ENCODE results near the gene SPOCK1.

SPOCK1 gene

DNA sequence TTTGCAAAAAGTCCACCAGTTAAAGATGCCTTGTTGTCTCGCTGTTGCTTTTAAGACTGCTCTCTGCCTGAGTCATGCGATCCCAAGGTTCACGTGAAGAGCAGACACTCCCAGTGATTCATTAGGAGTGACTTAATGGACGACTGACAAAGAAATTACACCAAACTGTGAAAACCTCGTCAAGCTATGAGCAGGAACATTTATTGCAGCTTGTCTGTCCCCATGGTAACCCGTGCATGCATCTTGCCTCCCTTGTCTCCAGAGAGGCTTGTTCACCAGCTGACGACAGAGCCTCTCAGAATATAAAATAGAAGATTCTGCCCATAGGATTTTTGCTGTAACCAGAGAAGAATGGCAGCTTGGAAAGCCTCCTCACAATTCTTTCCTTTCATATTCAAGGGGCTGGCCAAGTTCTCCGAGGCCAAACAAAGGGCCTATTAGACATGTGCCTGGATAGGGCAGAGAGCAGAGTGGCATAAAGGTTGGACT, 352.7 kb downstream of the SPOCK1 start:
- no peak for ATAC-seq

DNA sequence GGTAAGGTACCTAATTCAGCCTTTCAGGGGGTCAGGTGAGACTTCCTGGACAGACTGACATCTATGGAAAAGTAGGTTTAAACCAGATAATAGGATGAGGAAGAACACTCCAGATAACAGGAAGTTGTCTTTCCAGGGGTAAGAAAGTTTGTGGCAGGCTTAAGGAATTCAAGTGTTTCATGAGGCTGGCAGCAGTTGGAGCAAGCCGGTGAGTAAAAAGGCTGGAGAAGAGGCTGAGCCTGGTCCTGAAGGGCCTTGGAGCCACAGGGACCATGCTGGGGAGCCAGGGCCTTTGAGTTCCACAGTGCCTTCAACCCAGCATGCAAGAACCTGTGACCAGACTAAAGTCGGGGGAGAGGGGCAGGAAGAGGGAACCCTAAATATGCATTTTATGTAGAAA, 353.4 kb downstream of the SPOCK1 start:
- no peak for ATAC-seq
- no peak for DNase-seq

More for the DNA sequence above, 352.7 kb downstream of the SPOCK1 start:
- DNase-seq, result no peak

DNA sequence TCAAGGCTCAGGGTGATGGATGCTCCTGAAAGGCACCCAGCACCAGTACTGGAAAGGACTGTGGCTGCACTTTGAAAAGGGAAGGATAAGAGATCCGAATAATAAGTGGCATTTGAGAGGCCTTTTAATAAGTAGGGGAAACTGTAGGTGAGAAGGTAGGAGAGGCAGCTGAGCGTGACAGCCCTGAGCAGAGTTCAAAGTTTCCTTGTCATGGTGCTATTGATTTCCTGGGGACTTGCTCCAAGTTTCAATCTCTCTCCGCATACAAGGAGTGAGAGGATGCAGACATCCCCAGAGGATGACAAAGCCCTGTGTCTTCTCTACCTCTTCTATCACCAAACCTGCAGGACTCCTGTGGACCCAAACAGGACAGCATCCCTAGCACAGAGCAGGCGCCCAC, 354.5 kb downstream of the SPOCK1 start:
- DNase-seq, result no peak
- no peak for ATAC-seq

DNA sequence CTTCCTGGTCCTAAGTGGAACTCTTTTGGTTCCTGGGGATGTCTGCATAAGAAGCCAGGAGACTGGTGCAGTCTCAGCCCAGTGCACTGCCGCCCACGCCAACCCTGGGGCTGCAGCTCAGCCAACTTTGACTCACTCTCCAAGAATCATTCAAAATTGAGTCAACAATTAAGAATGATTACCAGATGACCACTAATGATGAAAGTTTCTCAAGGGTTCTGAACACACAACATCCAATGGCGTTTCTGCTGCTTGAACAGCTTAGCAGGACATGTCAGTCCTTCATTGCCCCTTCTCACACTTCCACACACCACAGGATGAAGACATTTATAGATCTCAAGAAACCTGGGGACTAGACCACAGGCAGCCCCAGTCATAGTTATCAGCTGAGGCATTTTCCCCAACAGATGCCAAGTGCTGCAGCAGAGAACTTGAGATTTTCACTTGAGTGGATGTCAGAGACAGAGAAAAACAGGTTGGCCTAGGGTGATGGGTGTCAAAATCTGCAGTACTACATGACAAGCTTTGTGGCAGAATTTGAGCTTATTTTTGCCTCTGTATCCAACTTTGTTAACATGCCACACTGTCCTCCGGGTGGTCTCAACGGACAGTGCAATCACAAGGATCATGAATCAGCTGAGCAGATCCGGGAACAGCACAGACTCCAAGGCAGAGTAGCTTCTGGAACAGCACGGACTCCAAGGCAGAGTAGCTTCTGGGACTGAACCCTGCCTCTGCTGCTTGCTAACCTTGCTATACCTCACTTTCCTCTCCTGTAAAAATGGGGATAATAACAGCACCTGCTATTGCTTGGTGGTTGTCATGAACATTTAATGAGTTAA, 356.1 kb downstream of the SPOCK1 start:
- ATAC-seq (no peak), DNase-seq (no peak)

DNA sequence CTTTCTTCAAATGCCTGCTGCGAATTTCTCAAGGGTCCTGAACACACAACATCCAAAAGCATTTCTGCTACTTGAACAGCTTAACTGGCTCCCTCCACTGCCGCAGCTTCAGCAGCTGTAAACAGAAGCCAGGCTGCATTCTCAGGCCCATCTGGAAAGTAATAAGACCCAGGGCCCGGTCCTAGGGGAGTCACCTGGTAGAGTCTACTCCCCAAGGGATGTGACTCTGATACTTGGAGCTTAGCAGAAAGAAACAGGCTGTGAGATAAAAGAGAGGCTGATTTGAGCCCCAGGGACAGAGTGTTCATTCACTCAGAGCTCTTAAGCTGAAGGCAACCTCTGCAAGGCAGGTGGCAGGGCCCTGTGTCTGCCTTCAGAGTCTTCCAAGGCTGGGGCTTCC, 356.8 kb downstream of the SPOCK1 start:
- DNase-seq (no peak), ATAC-seq (no peak)

DNA sequence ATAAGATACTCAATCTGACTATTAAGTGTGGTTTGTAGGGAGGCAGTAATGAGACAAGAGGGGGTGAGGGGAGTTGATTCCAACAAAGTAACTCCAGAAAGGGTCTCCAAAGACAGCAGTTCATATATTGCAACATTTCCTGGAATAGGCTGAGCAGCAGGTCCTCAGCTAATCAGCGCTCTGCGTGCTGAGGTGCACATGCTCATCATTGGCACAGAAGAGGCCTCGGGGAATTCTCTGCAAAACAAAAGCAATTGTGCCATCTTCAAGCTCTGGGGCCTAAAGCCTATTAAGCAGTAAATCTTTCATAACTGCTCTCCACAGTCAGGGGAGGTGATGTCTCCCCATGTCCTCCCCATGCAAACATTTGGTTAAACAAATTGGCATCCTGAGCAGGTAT, 357.3 kb downstream of the SPOCK1 start:
- ATAC-seq (no peak), DNase-seq (no peak)

DNA sequence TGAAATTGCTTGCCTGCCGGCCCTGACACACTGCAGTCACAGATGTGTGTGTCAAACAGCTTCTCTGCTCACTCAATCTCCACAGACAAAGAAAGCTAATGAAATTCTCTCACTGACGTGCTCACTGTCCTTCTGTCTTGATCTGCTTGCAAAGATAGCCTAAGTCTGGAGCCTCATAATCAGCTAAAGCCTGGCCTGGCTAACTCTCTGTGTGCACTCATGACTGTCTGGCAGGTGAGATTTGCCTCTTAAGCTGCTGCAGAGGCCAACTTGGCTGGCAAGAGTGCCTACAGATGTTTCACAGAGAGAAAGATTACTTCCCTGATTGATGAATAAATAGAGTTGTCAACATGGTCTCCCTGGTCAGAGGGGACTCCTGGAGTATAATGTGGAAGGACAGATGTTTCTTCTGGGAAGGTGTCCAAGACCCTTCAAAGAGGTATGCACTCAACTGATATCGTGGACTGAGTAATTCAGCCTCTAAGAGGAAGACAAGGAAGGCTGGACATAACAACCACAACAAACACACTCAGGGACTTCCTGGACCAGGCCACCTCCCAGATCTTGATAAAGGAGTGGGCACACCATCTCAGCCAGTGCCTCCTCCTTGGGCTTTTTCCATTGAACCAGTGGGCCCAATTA, 362.0 kb downstream of the SPOCK1 start:
- ATAC-seq, result no peak
- DNase-seq, result no peak

DNA sequence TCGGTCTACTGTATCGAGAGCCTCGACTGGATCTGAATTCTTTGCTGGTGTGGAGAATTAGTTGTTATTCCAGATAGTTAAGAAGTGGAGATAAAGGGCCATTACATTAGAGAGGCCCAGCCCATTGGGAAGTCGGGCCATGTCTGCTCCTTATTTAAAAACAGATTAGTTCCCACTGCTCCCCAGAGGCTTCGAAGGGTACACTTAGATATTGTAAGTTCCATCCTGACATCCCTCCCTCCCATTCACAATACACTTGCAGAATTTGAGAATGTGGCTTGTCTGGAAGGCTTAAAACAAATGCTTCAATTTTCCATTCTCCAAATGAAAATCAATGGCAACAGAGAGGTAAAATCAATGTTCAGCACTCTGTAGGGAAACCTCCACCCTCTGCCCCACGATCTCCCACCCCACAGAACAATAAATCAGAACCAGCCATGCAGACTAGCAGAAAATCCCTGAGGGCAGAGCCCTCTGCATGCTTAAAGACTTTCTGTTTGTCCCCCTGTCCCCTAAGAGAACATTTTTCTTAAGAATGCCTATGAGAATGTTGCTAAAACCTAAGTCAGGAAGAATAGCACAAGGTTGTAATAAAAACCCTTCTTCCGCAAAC, 364.1 kb downstream of the SPOCK1 start:
- ATAC-seq (no peak), DNase-seq (no peak)

DNA sequence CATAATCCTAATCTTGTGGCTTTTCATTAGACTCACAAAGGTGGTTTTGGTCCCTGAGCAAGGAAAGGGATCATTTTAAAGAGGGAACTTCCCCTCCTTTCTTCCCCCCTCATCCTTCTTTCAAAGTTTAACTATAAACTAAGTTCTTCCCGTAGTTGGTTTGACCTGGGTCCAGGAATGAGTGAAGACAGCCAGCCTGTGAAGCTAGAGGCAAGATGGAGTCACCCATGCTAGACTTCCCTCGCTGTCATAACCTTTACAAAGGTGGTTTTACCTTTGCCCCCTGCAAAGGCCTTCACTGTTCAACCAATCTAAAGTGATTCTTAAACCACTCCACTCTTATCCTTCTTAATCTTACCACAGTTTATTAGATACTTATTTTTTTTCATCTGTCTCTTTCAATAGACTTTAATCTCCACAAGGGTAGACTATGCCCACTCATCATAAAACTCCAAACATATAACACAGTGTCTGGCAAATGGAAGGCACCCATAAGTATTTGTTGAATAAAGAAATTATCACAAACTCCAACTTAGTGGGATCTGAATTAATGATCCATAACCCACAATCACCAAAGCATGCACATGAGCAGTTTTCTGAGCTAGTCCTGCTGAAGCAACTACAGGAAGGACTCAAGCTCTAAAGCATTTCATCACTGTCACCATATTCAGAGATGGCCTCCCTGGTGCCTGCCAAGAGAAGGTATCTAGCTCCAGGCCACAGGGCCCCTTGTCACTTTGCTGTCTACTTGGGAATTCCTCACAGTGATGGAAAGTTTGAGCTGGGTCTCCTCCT, 369.0 kb downstream of the SPOCK1 start:
- ATAC-seq, result no peak

DNA sequence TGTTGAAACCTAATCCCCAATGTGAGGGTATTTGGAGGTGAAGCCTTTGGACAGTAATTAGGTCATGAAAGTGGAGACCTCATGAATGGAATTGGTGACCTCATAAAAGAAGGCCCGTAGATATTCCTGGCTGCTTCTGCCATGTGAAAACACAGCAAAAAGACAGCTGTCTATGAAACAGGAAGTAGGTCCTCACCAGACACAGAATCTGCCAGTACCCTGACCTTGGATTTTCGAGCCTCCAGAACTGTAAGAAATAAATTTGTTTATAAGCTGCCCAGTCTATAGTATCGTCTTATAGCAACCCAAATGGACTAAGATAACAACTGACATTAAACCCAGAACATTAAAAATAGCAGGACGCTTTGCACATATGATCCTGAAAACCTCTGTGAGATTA, 371.1 kb downstream of the SPOCK1 start:
- no peak for ATAC-seq

More for the DNA sequence above, 369.0 kb downstream of the SPOCK1 start:
- no peak for DNase-seq

DNA sequence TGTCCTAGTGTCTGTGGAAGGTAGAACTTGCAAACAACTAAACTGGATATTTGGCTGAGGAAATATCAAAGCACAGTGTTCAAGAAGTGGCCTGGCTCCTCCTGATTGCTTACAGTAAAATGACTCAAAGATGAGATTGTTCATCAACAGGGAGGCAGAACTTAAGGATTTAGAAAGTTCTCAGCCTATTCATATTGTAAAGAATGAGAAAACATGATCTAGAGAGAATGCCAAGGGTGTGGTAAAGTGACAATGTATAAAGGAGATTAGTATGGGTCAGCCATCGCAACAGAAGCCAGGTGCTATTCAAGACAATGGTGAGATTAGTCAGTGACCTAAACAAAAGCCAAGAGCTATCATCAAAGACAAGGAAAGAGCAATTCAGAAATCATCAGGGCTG, 372.3 kb downstream of the SPOCK1 start:
- ATAC-seq (no peak), DNase-seq (no peak)

More for the DNA sequence above, 371.1 kb downstream of the SPOCK1 start:
- no peak for DNase-seq

DNA sequence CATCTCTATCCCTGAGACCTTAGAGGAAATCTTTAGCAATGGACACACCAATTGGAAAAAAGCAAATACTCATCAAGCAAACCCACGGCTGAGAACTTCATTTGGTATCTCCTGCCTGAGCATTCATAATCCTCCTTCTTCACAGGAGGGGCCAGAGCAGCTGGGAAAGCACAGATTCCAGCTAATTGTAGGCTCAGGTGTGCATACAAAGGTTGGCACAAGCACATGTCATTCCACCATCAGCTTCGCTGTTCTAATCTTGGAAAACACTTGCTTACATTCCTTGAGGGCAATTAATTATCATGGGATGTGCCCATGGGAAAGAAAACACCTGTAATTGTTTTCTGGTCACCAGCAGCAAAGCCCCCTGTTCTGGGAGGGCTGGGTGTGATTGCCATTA, 376.6 kb downstream of the SPOCK1 start:
- no peak for DNase-seq
- no peak for ATAC-seq

DNA sequence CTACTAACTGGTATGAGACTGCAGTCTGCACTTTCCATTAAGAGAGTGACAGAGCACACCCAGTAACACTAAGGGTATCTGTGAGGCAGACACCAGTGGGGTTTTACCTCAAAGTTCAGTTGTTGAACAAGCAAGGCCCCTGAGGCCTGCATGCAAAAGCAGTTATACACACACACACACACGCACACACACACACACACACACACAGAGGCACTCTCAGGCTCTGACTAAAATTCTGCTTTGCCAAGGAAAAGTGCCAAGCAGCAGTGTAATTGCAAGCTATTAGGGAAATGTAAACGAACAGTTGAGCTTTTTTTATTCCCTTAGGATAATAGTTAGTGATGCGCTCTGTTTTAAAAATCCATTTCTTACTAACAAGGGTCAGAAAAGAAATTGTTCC, 377.1 kb downstream of the SPOCK1 start:
- no peak for ATAC-seq
- DNase-seq, result no peak

DNA sequence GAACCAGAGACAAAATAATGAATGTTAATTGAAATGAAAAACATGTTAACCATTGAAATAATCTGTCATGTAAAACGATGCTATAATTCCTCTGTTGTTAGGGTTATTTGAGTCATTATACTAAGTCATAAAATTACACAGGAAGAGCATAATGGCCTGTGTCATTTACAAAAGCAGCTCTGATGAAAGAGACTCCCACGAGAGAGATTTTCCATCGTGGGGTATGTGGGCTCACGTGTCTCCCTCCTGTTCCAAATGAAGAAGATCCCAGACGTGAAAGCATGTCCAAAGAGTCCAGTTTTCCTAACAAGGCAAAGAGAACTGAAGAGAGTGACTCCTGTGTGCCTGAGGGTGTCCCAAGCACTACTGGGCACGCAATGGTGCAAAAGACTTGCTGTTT, 379.8 kb downstream of the SPOCK1 start:
- DNase-seq (no peak), ATAC-seq (no peak)

DNA sequence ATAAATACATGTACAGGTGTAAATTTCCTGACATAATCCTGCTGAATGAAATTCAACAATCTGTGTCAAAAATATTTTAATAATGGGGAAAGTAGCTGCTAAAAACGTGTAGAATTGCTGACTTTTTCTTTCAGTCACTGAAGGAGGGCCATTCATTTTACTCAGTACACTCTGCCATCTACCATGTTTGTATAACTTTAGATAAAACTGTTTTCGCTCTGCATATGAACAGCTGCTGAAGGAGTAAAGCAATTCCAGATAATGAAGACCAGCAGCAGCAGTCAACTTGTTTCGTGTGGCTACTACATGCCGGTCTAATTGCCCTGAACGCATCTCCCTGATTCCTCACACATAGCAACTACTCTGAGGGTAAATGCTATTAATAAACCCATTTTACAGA, 380.5 kb downstream of the SPOCK1 start:
- no peak for ATAC-seq
- DNase-seq, result no peak

DNA sequence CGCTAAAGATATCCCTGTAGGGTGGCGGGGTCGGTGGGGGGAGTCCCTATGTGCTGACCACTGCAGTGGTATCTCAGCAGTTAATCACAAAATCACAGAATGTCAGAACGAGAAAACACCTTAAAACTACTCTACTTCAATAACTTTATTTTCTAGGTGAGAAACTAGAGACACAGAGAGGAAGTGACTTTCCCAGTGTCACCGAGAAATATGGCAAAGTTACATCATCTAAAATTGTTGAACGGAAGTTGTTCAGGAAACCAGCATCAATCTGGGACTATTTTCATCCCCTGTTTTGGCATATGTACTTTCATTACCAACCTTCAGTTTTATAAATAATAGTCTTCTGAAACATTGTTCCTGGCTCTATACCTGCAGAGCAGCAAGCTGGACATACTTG, 384.0 kb downstream of the SPOCK1 start:
- no peak for ATAC-seq
- no peak for DNase-seq

DNA sequence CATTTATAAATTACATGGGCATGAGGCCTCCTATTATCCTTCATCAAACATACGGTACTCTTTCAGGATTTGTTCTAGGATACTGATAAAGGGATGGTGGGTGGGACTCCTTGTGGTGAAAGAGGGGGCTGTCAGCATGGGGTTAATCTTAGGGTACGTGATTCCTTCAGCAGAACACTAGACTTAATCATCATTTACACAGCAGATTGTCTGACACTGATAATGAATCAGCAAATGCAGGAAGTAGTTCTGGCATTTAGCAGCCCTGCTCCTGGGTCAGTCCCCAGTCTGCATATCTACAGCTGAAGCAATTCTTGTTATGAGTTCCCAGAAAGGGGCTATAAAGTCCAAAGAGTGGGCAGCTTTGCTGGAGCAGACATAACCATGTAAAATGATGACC, 384.6 kb downstream of the SPOCK1 start:
- ATAC-seq (no peak), DNase-seq (no peak)

DNA sequence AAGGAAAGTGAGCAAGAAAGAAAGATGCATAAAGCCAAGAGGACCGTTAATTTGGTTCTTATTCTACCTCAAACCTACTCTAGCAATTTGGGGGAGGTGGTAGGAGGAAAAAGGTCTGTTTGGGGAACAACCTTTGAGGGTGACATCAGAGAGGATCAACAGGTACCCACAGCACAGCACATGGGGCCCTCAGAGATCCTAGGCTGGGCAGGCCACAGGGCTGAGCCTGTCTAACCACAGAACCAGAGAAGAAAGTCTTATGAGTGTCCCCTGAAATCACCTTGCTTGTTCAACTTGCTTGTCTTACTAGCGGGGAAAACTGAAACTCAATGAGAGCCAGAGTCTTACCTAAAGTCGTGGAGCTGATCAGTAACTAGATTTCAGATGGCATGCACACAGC, 385.2 kb downstream of the SPOCK1 start:
- DNase-seq, result no peak
- ATAC-seq, result no peak

DNA sequence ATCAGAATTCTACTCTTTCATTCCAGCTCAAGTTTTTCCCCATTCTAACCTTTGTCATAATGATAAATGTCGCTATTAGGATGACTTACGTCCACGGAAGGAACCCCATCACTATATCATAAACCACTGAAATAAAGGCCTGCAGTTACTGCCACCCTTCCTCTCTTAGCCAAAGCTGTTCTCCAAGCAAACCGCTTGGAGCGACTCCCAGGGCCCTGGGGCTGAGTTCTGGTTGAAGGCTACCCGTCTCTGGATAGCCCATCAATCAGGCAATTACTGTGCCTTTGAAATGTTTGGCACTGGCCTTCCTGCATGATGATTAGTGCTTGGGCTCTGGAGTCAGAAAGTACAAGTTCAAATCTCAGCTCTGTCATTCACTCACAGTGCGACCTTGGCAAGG, 386.0 kb downstream of the SPOCK1 start:
- DNase-seq, result no peak
- no peak for ATAC-seq

DNA sequence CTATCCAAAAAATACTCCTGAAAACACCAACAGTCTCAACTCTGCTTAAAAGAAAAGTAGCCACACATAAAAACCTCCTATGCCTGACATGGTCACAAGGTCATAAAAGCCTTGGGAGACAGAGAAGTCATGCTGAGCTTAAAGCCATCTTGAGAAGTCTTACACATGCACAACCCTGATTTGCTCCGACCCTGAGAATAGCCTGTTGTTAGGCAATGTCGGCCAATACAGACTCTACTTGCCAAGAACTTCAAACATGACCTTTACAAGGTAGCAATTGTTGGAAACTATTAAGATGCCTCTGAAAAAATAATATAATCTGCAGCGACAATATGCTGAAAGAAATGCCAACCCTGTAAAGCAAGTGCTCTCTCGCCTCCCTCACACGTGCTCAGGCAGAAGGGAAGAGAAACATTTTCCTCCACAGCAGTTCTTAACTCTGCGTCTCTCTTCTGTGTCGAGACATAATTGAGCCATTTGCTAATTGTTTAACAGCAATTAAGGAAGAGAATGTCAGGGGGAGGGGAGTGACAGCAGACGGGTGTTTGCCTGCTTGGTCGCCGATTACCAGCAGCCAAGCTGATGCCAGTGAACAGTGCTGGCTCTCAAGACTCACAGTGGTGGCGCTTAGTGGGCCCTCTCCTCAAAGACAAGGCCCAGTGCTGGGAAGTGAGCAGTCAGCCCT, 393.6 kb downstream of the SPOCK1 start:
- no peak for ATAC-seq
- DNase-seq, result no peak

DNA sequence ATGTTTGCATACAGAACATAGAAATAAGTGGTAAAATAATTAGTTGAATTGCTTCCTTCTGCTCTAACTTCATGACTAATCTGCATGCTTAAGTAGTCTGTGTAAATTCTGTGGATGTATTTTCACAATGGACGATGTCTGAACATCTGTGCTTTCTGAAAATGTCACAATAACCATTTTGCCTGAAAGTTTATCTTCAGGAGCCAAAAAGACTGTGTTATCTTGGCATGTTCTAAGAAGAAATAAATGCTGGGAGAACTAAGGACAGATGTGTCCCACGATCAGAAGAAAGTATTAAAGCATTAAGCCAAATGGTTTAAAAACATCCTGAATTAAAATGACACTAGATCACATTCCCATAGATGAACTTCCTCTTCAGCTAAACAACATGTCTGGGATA, 397.6 kb downstream of the SPOCK1 start:
- no peak for ATAC-seq
- no peak for DNase-seq

DNA sequence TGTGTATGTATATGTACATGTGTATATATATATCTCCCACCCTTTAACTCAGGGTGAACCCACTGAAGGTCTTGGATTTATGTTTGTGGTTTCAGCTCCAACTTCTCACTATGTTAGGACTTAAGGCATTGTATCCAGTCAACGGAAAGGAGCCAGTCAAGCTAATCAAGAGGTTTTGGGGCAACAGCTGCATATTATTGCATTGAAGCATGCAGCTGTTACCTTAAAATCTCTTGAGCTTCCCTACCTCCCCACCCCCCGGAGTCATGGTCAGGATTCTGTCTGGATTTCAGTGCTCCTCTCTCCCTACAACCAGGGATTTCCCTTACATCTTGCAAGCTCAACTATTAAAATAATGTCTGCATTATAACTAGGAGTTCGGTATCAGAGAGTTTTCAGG, 399.5 kb downstream of the SPOCK1 start:
- no peak for ATAC-seq
- no peak for DNase-seq

Data from stimulated activated naive CD8-positive, alpha-beta T cell treated with anti-CD3 and anti-CD28 coated beads, Interleukin-15, Interleukin-2, amounts not matched to agents 100 U/mL and 50 U/mL, for 24 hours (primary cell).